Ishikawa (cell line): Measurements from ENCODE around the gene SPNS3.
A peak's percentile ranks its signal among the peaks of the same experiment; 100 is the strongest.

Experiments used
- CEBPB ChIP-seq: IDR thresholded peaks from 2 replicates; pipeline ENCODE4 v1.6.1; 2012
- CREB1 ChIP-seq: IDR thresholded peaks from 2 replicates; pipeline ENCODE4 v1.6.1; 2012; ENCODE audit warnings: low read depth
- EGR1 ChIP-seq: IDR thresholded peaks from 2 replicates; pipeline ENCODE4 v1.6.1; 2012
- EP300 ChIP-seq: IDR thresholded peaks from 2 replicates; pipeline ENCODE4 v1.6.1; 2012; ENCODE audit warnings: borderline replicate concordance
- FOXM1 ChIP-seq: IDR thresholded peaks from 2 replicates; pipeline ENCODE4 v1.6.1; 2012; ENCODE audit warnings: low read depth, borderline replicate concordance
- MAX ChIP-seq: IDR thresholded peaks from 2 replicates; pipeline ENCODE4 v1.6.1; 2012
- NFIC ChIP-seq: IDR thresholded peaks from 2 replicates; pipeline ENCODE4 v1.6.1; 2012
- RAD21 ChIP-seq: IDR thresholded peaks from 2 replicates; pipeline ENCODE4 v1.6.1; 2012; ENCODE audit warnings: low read depth
- REST ChIP-seq: IDR thresholded peaks from 2 replicates; pipeline ENCODE4 v1.6.1; 2012; ENCODE audit warnings: low read depth, mild to moderate bottlenecking
- TAF1 ChIP-seq: IDR thresholded peaks from 2 replicates; pipeline ENCODE4 v1.6.1; 2012; ENCODE audit warnings: low read depth, mild to moderate bottlenecking
- TCF12 ChIP-seq: IDR thresholded peaks from 2 replicates; pipeline ENCODE4 v1.6.1; 2012; ENCODE audit warnings: low read depth
- TEAD4 ChIP-seq: IDR thresholded peaks from 2 replicates; pipeline ENCODE4 v1.6.1; 2012
- USF1 ChIP-seq: IDR thresholded peaks from 2 replicates; pipeline ENCODE4 v1.6.1; 2012
- ZBTB7A ChIP-seq: IDR thresholded peaks from 2 replicates; pipeline ENCODE4 v1.6.1; 2012; ENCODE audit warnings: low read depth

The SPNS3 gene

GRCh38 chr17:4407216-4407615 is 26.5 kb upstream of the SPNS3 start:
- TF ChIP-seq TEAD4 (no peak), TCF12 (no peak), EP300 (no peak)

- TF ChIP-seq TEAD4 (no peak), FOXM1 (no peak), EGR1 (no peak), RAD21 (no peak), CEBPB (no peak), NFIC (no peak), REST (no peak)
Measured at GRCh38 chr17:4407851-4408250, 25.9 kb upstream of the SPNS3 start.

DNA sequence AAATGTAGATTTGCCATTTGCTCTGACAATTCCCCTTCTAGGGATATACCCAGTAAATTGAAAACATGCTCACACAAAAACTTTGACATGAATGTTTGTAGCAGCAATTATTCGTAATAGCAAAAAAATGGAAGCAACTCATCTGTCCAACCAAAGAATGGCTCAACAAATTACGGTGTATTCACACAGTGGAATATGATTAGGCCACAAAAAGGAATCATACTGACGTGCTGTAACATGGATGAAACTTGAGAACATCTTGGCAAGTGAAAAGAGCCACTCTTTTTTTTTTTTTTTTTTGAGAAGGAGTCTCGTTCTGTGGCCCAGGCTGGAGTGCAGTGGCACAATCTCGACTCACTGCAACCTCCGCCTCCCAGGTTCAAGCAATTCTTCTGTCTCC is 24.1 kb upstream of the SPNS3 start:
- TF ChIP-seq CREB1, result no peak
- TF ChIP-seq FOXM1, result no peak
- no peak for TF ChIP-seq EGR1
- TF ChIP-seq TCF12, result no peak
- TF ChIP-seq RAD21, result no peak
- no peak for TF ChIP-seq REST

DNA sequence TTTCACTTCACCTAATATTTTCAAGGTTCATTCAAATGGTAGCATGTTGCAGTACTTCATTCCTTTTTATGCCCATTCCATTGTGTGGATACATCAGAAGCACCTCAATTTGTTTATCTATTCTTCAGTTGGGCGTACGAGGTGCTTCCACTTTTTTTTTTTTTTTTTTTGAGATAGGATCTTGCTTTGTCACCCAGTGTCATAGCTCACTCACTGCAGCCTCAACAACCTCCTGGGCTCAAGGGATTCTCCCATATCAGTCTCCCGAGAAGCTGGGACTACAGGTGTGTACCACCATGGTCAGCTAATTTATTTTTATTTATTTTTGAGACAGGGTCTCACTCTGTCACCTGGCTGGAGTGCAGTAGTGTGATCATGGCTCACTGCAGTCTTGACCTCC is 22.5 kb upstream of the SPNS3 start:
- TF ChIP-seq NFIC (no peak), RAD21 (no peak), EP300 (no peak), FOXM1 (no peak), REST (no peak), MAX (no peak), CEBPB (no peak), EGR1 (no peak)

DNA sequence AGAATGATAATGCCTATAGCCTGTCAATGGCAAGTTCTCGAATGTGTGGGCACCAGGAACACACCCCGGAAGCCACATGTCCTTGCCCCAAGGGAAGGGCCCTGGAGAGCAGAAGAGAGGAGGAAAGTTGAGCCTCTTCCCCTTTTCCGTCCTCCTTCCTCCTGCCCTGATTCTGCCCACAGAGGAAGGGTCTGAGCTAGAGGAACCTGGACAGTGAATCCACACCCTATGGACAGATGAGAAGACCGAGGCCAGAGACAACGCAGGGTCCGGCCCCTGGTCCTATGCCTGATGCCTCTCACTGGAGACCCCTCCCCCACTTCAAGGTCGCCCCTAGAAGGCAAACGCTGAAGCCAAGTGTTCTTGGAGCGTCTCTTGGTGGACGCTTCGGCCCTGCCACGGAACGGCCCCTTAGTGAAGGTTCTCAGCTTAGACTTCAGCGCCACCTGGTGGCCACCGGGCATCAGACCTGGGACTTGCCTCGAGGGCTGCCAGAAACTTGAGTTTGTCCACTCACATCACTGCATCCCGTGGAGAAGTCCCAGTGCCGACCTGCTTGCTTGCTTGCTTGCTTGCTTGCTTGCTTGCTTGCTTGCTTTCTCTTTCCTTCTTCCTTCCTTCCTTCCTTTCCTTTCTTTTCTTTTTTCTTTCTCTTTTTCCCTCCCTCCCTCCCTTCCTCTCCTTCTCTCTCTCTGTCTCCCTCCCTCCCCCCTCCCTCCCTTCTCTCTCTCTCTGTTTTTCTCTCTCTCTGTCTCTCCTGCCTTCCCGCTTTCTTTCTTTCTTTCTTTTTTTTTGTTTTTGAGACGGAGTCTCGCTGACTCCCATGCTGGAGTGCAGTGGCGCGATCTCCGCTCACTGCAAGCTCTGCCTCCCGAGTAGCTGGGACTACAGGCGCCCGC is 20.6 kb upstream of the SPNS3 start:
- TF ChIP-seq RAD21 (peak; percentile 99), CREB1 (no peak)

GRCh38 chr17:4417129-4417667 is 16.5 kb upstream of the SPNS3 start:
- TF ChIP-seq TAF1, result no peak

GRCh38 chr17:4420692-4421131 is 13.0 kb upstream of the SPNS3 start:
- TF ChIP-seq TAF1, result no peak
- TF ChIP-seq ZBTB7A, result no peak
- peak; percentile 96 for TF ChIP-seq RAD21
- TF ChIP-seq FOXM1, result no peak
- 0 out of 2 replicates have a peak, but pooled peaks have one; percentile 24 for TF ChIP-seq MAX
- TF ChIP-seq USF1, result no peak
